H9 (cell line): ENCODE results near the gene THRB. TPM values are rescaled to one million over a fixed set of nuclear protein-coding genes. Genes with fewer than 3 reads are reported as not detected.

ENCODE experiments used
- DNase-seq: peaks from one replicate; pipeline ENCODE4 v3.0.0-alpha.2; 2017
- H2AFZ ChIP-seq: one replicate; pipeline ENCODE4 v1.6.1; 2013; ENCODE audit warnings: mild to moderate bottlenecking, low read length, control low read depth, moderate library complexity
- H2AK5ac ChIP-seq: 2 replicates; pipeline ENCODE4 v1.6.1; 2013; ENCODE audit warnings: low read length, control low read depth, mixed read lengths; ENCODE audit not compliant: insufficient read length
- H2BK120ac ChIP-seq: one replicate; pipeline ENCODE4 v1.6.1; 2013; ENCODE audit warnings: low read depth, mild to moderate bottlenecking, low read length, control low read depth, inconsistent platforms; ENCODE audit not compliant: poor library complexity, severe bottlenecking
- H2BK12ac ChIP-seq: 2 replicates; pipeline ENCODE4 v1.6.1; 2013; ENCODE audit warnings: low read length, control low read depth, mixed read lengths, low read depth; ENCODE audit not compliant: insufficient read length
- H2BK15ac ChIP-seq: 2 replicates; pipeline ENCODE4 v1.6.1; 2013; ENCODE audit warnings: low read depth, low read length, control low read depth
- H2BK20ac ChIP-seq: one replicate; pipeline ENCODE4 v1.6.1; 2013; ENCODE audit warnings: low read depth, mild to moderate bottlenecking, low read length, control low read depth, inconsistent platforms; ENCODE audit not compliant: poor library complexity, severe bottlenecking
- H2BK5ac ChIP-seq: 2 replicates; pipeline ENCODE4 v1.6.1; 2013; ENCODE audit warnings: low read length, control low read depth, mixed read lengths; ENCODE audit not compliant: insufficient read length
- H3K14ac ChIP-seq: 2 replicates; pipeline ENCODE4 v1.6.1; 2013; ENCODE audit warnings: low read length, control low read depth; ENCODE audit not compliant: insufficient read depth
- H3K18ac ChIP-seq: 2 replicates; pipeline ENCODE4 v1.6.1; 2013; ENCODE audit warnings: low read depth, mild to moderate bottlenecking, mixed read lengths, low read length, control low read depth; ENCODE audit not compliant: insufficient read length
- H3K23ac ChIP-seq: 2 replicates; pipeline ENCODE4 v1.6.1; 2013; ENCODE audit warnings: low read length, control low read depth, mixed read lengths, low read depth; ENCODE audit not compliant: insufficient read length
- H3K23me2 ChIP-seq: 2 replicates; pipeline ENCODE4 v1.6.1; 2013; ENCODE audit warnings: low read depth, mild to moderate bottlenecking, mixed read lengths, low read length, control low read depth; ENCODE audit not compliant: insufficient read length, poor library complexity, severe bottlenecking
- H3K27ac ChIP-seq: 2 replicates; pipeline ENCODE4 v1.5.1; 2013; ENCODE audit warnings: low read length, control low read depth, mixed read lengths, low read depth; ENCODE audit not compliant: insufficient read length
- H3K27me3 ChIP-seq: 2 replicates; pipeline ENCODE4 v1.6.1; 2013; ENCODE audit warnings: low read length, control low read depth, inconsistent platforms; ENCODE audit not compliant: insufficient read depth
- H3K4ac ChIP-seq: 2 replicates; pipeline ENCODE4 v1.6.1; 2013; ENCODE audit warnings: low read depth, mild to moderate bottlenecking, control low read depth, inconsistent platforms, low read length, moderate library complexity
- H3K4me1 ChIP-seq: 2 replicates; pipeline ENCODE4 v1.6.1; 2013; ENCODE audit warnings: low read length, control low read depth, inconsistent platforms; ENCODE audit not compliant: insufficient read depth
- H3K4me2 ChIP-seq: 2 replicates; pipeline ENCODE4 v1.6.1; 2013; ENCODE audit warnings: low read length, control low read depth, mixed read lengths; ENCODE audit not compliant: insufficient read length, insufficient read depth
- H3K56ac ChIP-seq: 2 replicates; pipeline ENCODE4 v1.6.1; 2013; ENCODE audit warnings: low read depth, mild to moderate bottlenecking, mixed read lengths, low read length, control low read depth; ENCODE audit not compliant: insufficient read length
- H3K79me1 ChIP-seq: 2 replicates; pipeline ENCODE4 v1.6.1; 2013; ENCODE audit warnings: low read depth, mild to moderate bottlenecking, moderate library complexity, low read length, control low read depth, inconsistent platforms; ENCODE audit not compliant: insufficient read depth, poor library complexity, severe bottlenecking
- H3K79me2 ChIP-seq: 2 replicates; pipeline ENCODE4 v1.6.1; 2013; ENCODE audit warnings: low read length, control low read depth, inconsistent platforms; ENCODE audit not compliant: insufficient read depth
- H3K9ac ChIP-seq: 2 replicates; pipeline ENCODE4 v1.6.1; 2013; ENCODE audit warnings: low read length, control low read depth, mixed read lengths; ENCODE audit not compliant: insufficient read length; ENCODE audit errors: extremely low read depth
- H3K9me3 ChIP-seq: one replicate; pipeline ENCODE4 v1.6.1; 2013; ENCODE audit warnings: low read depth, low read length, inconsistent platforms; ENCODE audit not compliant: control insufficient read depth
- H3T11ph ChIP-seq: one replicate; pipeline ENCODE4 v1.6.1; 2013; ENCODE audit warnings: mild to moderate bottlenecking, low read length, control low read depth, inconsistent platforms
- H4K20me1 ChIP-seq: one replicate; pipeline ENCODE4 v1.6.1; 2013; ENCODE audit not compliant: control insufficient read depth, insufficient read length, insufficient read depth
- H4K5ac ChIP-seq: 2 replicates; pipeline ENCODE4 v1.6.1; 2013; ENCODE audit warnings: low read depth, mild to moderate bottlenecking, mixed read lengths, low read length, control low read depth; ENCODE audit not compliant: insufficient read length
- H4K8ac ChIP-seq: replicated peaks from 2 replicates; pipeline ENCODE4 v1.6.1; 2013; ENCODE audit warnings: low read length, control low read depth, mixed read lengths, low read depth; ENCODE audit not compliant: insufficient read length
- H4K91ac ChIP-seq: 2 replicates; pipeline ENCODE4 v1.6.1; 2013; ENCODE audit warnings: low read depth, mild to moderate bottlenecking, moderate library complexity, mixed read lengths, low read length, control low read depth; ENCODE audit not compliant: insufficient read length
- H3K27ac Mint-ChIP-seq, 3 experiments: 2 replicates in 2 of 3; 3 replicates in 1 of 3; pipeline ENCODE4 v1.8.0; 2020 to 2021; ENCODE audit warnings: mixed read lengths in 3 of 3, mild to moderate bottlenecking in 1 of 3, moderate library complexity in 1 of 3
- H3K27me3 Mint-ChIP-seq: 2 replicates; pipeline ENCODE4 v1.8.0; 2021; ENCODE audit warnings: low read depth, mild to moderate bottlenecking, moderate library complexity, mixed read lengths
- H3K36me3 Mint-ChIP-seq, 3 experiments: 2 replicates in 2 of 3; 3 replicates in 1 of 3; pipeline ENCODE4 v1.8.0; 2020 to 2021; ENCODE audit warnings: low read depth in 3 of 3, mixed read lengths in 3 of 3; ENCODE audit not compliant: insufficient read depth in 1 of 3
- H3K4me1 Mint-ChIP-seq, 2 experiments: 2 replicates each; pipeline ENCODE4 v1.8.0; 2020; ENCODE audit warnings: mixed read lengths in 2 of 2
- H3K4me3 Mint-ChIP-seq, 2 experiments: 2 replicates in 1 of 2; 3 replicates in 1 of 2; pipeline ENCODE4 v1.8.0; 2020 to 2021; ENCODE audit warnings: mild to moderate bottlenecking in 2 of 2, mixed read lengths in 2 of 2, moderate library complexity in 1 of 2
- H3K9me3 Mint-ChIP-seq, 2 experiments: 2 replicates in 1 of 2; 3 replicates in 1 of 2; pipeline ENCODE4 v1.8.0; 2020; ENCODE audit warnings: mild to moderate bottlenecking in 2 of 2, mixed read lengths in 2 of 2, moderate library complexity in 1 of 2
- WGBS: extraction: QIAGEN DNeasy Blood & Tissue Kit; methylation state at CpG from one replicate; pipeline ENCODE4 v1.1.7; 2013; ENCODE audit warnings: missing lambda C conversion rate, low lambda C conversion rate, mixed read lengths; ENCODE audit not compliant: insufficient read length; ENCODE audit errors: extremely low coverage; 5-methylcytosine and 5-hydroxymethylcytosine counted together
- total RNA-seq: library from RNA; stranded (reverse); gene quantifications from 2 replicates; pipeline ENCODE4 v1.2.1, GENCODE V29; 2021
- TF ChIP-seq, protein P1 (sequence below): fragments of 200-600 bp; sonication (generic); conservative IDR thresholded peaks from 3 replicates; pipeline ENCODE4 v1.8.0; 2021; ENCODE audit warnings: antibody characterized with exemption, mild to moderate bottlenecking

Gene THRB
- total RNA-seq, 1 experiment from 2014 or later, result 8.6 TPM

DNA sequence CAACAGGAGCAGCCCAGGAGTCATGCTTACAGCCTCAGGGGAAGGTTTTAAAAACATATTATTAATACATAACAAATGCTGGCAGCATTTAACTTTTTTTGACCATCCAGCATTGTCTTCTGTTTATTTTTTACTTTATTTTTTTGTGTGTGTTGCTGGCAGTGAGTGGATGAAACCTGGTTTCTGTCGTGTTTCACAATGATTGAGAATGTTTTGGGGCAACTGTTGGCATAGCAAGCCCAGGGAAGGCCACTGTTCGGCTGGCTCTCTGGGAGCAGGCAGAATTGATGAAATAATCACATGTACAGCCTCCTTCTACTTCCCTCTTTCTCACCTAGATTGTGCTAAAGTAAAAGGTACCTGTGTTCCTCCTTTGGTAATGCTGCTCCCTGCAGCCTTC, 359.4 kb downstream of the THRB start:
- H3T11ph ChIP-seq, result no peak overlapping the region
- no peak overlapping the region for H3K27ac ChIP-seq
- H3K4me3 Mint-ChIP-seq, result no peak overlapping the region
- no peaks in the 10 kb centered on the region; a peak in 1 of 4 replicates for H3K4me1 Mint-ChIP-seq
- no peaks in the 10 kb centered on the region for H4K20me1 ChIP-seq
- no peak overlapping the region for H4K91ac ChIP-seq
- H3K56ac ChIP-seq, result no peak overlapping the region
- H3K4me2 ChIP-seq, result no peak overlapping the region
- no peak overlapping the region for H2AK5ac ChIP-seq
- no peak overlapping the region for H2BK15ac ChIP-seq
- WGBS, result no CpG with 5 or more reads among the region's 2 CpGs
- no peak overlapping the region for H4K8ac ChIP-seq
- no peak overlapping the region for H3K9ac ChIP-seq
- H3K79me2 ChIP-seq, result no peaks in the 10 kb centered on the region
- no peaks in the 10 kb centered on the region for H3K27me3 ChIP-seq
- H3K18ac ChIP-seq, result no peak overlapping the region
- no peak overlapping the region for H3K4ac ChIP-seq
- no peak for DNase-seq
- no peak overlapping the region for H2BK120ac ChIP-seq
- H2BK20ac ChIP-seq, result no peak overlapping the region
- H3K36me3 Mint-ChIP-seq, result no peaks in the 10 kb centered on the region; a peak in 1 of 7 replicates
- no peaks in the 10 kb centered on the region for H3K79me1 ChIP-seq
- H3K9me3 ChIP-seq, result no peaks in the 10 kb centered on the region
- H2BK5ac ChIP-seq, result no peak overlapping the region
- H3K27me3 Mint-ChIP-seq, result no peaks in the 10 kb centered on the region
- no peak overlapping the region for H3K14ac ChIP-seq
- H3K4me1 ChIP-seq, result no peaks in the 10 kb centered on the region
- H3K27ac Mint-ChIP-seq, result no peak overlapping the region
- no peaks in the 10 kb centered on the region for H3K23me2 ChIP-seq
- H3K9me3 Mint-ChIP-seq, result no peaks in the 10 kb centered on the region
- H2AFZ ChIP-seq, result no peak overlapping the region
- TF ChIP-seq, protein P1, sequence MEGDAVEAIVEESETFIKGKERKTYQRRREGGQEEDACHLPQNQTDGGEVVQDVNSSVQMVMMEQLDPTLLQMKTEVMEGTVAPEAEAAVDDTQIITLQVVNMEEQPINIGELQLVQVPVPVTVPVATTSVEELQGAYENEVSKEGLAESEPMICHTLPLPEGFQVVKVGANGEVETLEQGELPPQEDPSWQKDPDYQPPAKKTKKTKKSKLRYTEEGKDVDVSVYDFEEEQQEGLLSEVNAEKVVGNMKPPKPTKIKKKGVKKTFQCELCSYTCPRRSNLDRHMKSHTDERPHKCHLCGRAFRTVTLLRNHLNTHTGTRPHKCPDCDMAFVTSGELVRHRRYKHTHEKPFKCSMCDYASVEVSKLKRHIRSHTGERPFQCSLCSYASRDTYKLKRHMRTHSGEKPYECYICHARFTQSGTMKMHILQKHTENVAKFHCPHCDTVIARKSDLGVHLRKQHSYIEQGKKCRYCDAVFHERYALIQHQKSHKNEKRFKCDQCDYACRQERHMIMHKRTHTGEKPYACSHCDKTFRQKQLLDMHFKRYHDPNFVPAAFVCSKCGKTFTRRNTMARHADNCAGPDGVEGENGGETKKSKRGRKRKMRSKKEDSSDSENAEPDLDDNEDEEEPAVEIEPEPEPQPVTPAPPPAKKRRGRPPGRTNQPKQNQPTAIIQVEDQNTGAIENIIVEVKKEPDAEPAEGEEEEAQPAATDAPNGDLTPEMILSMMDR, result no peak
- H2BK12ac ChIP-seq, result no peak overlapping the region
- H4K5ac ChIP-seq, result no peak overlapping the region
- no peak overlapping the region for H3K23ac ChIP-seq
